ENCODE results near the gene CYP2A6. TPM values are rescaled to one million over a fixed set of nuclear protein-coding genes. Genes with fewer than 3 reads are reported as not detected.
"Not testable (repeated sequence)": the region's sequence is repeated elsewhere in the genome, so short reads cannot be mapped to it uniquely, and the experiment has no call there.

CYP2A6 gene
- not detected for total RNA-seq
- long read RNA-seq: 0 reads

GRCh38 chr19:40850277-40850676 is at the start of gene CYP2A6:
TSS of gene CYP2A6 (minus strand) at chr19:40850447. CDS start at chr19:40850426, 21 bp downstream.
- intact Hi-C loops (cut with DNase I); ATAC-seq; DNase-seq (ENCODE audit: missing footprints): not testable (repeated sequence)

- intact Hi-C loops (cut with DNase I); DNase-seq (ENCODE audit: missing footprints); ATAC-seq: not testable (repeated sequence)
Measured at GRCh38 chr19:40899964-40900363, 49.7 kb upstream of the CYP2A6 start.

GRCh38 chr19:40896843-40897789 is 46.9 kb upstream of the CYP2A6 start:
- DNase-seq (ENCODE audit: missing footprints); ATAC-seq; intact Hi-C loops (cut with DNase I): not testable (repeated sequence)

- no peak for ATAC-seq
- no peak for DNase-seq (ENCODE audit: missing footprints)
- intact Hi-C loops (cut with DNase I): no loop called here
Measured at GRCh38 chr19:40896418-40896796, 46.2 kb upstream of the CYP2A6 start.

GRCh38 chr19:40893112-40893511 is 42.9 kb upstream of the CYP2A6 start:
- intact Hi-C loops (cut with DNase I): no loop called here
- ATAC-seq (no peak), DNase-seq (ENCODE audit: missing footprints) (no peak)

GRCh38 chr19:40889366-40889765 is 39.1 kb upstream of the CYP2A6 start:
- no peak for ATAC-seq
- intact Hi-C loops (cut with DNase I): no loop called here
- no peak for DNase-seq (ENCODE audit: missing footprints)

GRCh38 chr19:40888191-40888590 is 37.9 kb upstream of the CYP2A6 start:
- DNase-seq (ENCODE audit: missing footprints) (no peak), ATAC-seq (no peak)
- intact Hi-C loops (cut with DNase I): no loop called here

GRCh38 chr19:40884187-40884931 is 34.1 kb upstream of the CYP2A6 start:
- ATAC-seq; DNase-seq (ENCODE audit: missing footprints); intact Hi-C loops (cut with DNase I): not testable (repeated sequence)

GRCh38 chr19:40882062-40882461 is 31.8 kb upstream of the CYP2A6 start, which contains the start of gene CYP2A7:
TSS of gene CYP2A7 (minus strand) at chr19:40882231. CDS start at chr19:40882210, 21 bp downstream.
- DNase-seq (ENCODE audit: missing footprints); ATAC-seq; intact Hi-C loops (cut with DNase I): not testable (repeated sequence)

GRCh38 chr19:40879349-40879748 is 29.1 kb upstream of the CYP2A6 start:
- DNase-seq (ENCODE audit: missing footprints); intact Hi-C loops (cut with DNase I); ATAC-seq: not testable (repeated sequence)

- ATAC-seq; intact Hi-C loops (cut with DNase I): not testable (repeated sequence)
- DNase-seq (ENCODE audit: missing footprints): peak; percentile 83
Measured at GRCh38 chr19:40875526-40875951, 25.3 kb upstream of the CYP2A6 start.

GRCh38 chr19:40874874-40875273 is 24.6 kb upstream of the CYP2A6 start:
- intact Hi-C loops (cut with DNase I); DNase-seq (ENCODE audit: missing footprints): not testable (repeated sequence)
- peak; percentile 48 for ATAC-seq

- ATAC-seq; DNase-seq (ENCODE audit: missing footprints); intact Hi-C loops (cut with DNase I): not testable (repeated sequence)
Measured at GRCh38 chr19:40873873-40874272, 23.6 kb upstream of the CYP2A6 start.

- DNase-seq (ENCODE audit: missing footprints) (no peak), ATAC-seq (no peak)
- intact Hi-C loops (cut with DNase I): no loop called here
Measured at GRCh38 chr19:40872209-40872608, 22.0 kb upstream of the CYP2A6 start.

- ATAC-seq (no peak), DNase-seq (ENCODE audit: missing footprints) (no peak)
- intact Hi-C loops (cut with DNase I): no loop called here
Measured at GRCh38 chr19:40867701-40868100, 17.5 kb upstream of the CYP2A6 start.

- DNase-seq (ENCODE audit: missing footprints); intact Hi-C loops (cut with DNase I): not testable (repeated sequence)
Measured at GRCh38 chr19:40864739-40865496, 14.7 kb upstream of the CYP2A6 start.

GRCh38 chr19:40862785-40863184 is 12.5 kb upstream of the CYP2A6 start:
- no peak for ATAC-seq
- intact Hi-C loops (cut with DNase I): no loop called here
- DNase-seq (ENCODE audit: missing footprints): no peak

More at GRCh38 chr19:40864739-40865496, 14.7 kb upstream of the CYP2A6 start:
- ATAC-seq: not testable (repeated sequence)

- no peak for ATAC-seq
- no peak for DNase-seq (ENCODE audit: missing footprints)
- intact Hi-C loops (cut with DNase I): no loop called here
Measured at GRCh38 chr19:40862333-40862732, 12.1 kb upstream of the CYP2A6 start.
